Neural cell (in vitro differentiated cells): ENCODE results near the gene RS1.

Experiments used
- CTCF ChIP-seq: fragments of 450-650 bp; IDR thresholded peaks from 2 replicates; pipeline ENCODE4 v1.5.1; 2014; ENCODE audit warnings: antibody characterized with exemption, mild to moderate bottlenecking, moderate library complexity; ENCODE audit not compliant: poor library complexity, severe bottlenecking
- EP300 ChIP-seq: fragments of 450-650 bp; conservative IDR thresholded peaks from 2 replicates; pipeline ENCODE4 v1.6.1; 2014; ENCODE audit warnings: antibody characterized with exemption, mild to moderate bottlenecking, moderate library complexity; ENCODE audit not compliant: poor library complexity, severe bottlenecking
- MXI1 ChIP-seq: fragments of 450-650 bp; conservative IDR thresholded peaks from 2 replicates; pipeline ENCODE4 v1.6.1; 2014; ENCODE audit warnings: antibody characterized with exemption, mild to moderate bottlenecking; ENCODE audit not compliant: poor library complexity, severe bottlenecking
- POLR2AphosphoS5 ChIP-seq: IDR thresholded peaks from 2 replicates; pipeline ENCODE4 v1.6.1; 2012
- RAD21 ChIP-seq: fragments of 450-650 bp; conservative IDR thresholded peaks from 2 replicates; pipeline ENCODE4 v1.6.1; 2014; ENCODE audit warnings: antibody characterized with exemption, mild to moderate bottlenecking, moderate library complexity
- TAF1 ChIP-seq: IDR thresholded peaks from 2 replicates; pipeline ENCODE4 v1.6.1; 2012; ENCODE audit warnings: low read depth

DNA sequence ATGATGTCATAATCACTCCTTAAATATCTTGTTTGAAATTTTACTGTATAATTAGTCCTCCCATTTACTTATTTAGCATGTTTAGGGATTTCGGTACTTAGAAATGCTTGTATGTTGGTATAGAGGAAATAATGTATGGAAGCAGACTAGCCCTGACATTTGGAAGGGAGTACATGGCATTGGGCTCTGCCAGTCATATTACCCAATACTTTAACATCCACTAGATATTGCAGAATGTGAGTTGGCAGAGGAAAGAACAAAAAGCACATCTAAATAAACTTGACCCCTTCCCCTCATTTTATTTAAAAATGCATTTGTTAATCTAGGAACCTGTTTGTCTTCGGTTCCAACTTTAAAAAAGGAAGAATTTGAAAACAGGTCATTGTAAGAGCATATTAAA lies 77.8 kb downstream of the RS1 start:
- TF ChIP-seq CTCF (no peak), MXI1 (no peak), RAD21 (no peak), EP300 (no peak), TAF1 (no peak), POLR2AphosphoS5 (no peak)
